Measurements from ENCODE around the gene CD93.
A peak's percentile ranks its signal among the peaks of the same experiment; 100 is the strongest.

CD93 gene

DNA sequence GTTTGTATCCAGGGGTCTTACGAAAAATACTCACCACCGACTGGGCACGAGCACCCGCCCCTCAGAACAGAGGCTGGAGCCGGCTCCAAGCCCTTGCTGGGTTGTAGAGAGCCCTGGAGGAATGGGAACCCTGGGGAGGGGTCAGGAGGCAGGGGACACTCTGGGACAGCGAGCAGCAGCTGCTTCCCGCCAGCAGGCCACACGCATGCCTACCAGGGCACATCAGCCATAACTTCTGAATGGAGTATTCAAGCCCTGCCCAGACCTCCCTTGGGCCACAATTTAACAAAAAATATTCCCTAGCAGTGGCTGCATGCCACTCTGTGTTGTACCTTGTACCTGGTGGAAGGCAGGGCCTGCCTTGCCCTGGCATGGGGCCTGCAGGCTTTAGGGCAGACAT, 31.6 kb upstream of the CD93 start:
- TF ChIP-seq ARNTL (CRISPR knock-in tag; IDR thresholded peaks at IDR 0.05; ENCODE audit: borderline replicate concordance, low read depth) (no peak), ISL1 (CRISPR knock-in tag; IDR thresholded peaks at IDR 0.05) (no peak), ZNF8 (CRISPR knock-in tag; IDR thresholded peaks at IDR 0.05) (no peak), OSR1 (CRISPR knock-in tag; IDR thresholded peaks at IDR 0.05) (no peak), PPARA (CRISPR knock-in tag; IDR thresholded peaks at IDR 0.05; ENCODE audit: borderline replicate concordance) (no peak), ZNF565 (CRISPR knock-in tag; conservative IDR thresholded peaks at IDR 0.05; ENCODE audit: low read depth) (no peak), ESRRG (CRISPR knock-in tag; IDR thresholded peaks at IDR 0.05) (no peak), RARB (CRISPR knock-in tag; IDR thresholded peaks at IDR 0.05) (no peak), TCF4 (CRISPR knock-in tag; IDR thresholded peaks at IDR 0.05; ENCODE audit: borderline replicate concordance) (no peak), CSDC2 (CRISPR knock-in tag; IDR thresholded peaks at IDR 0.05) (no peak), SNAI2 (CRISPR knock-in tag; IDR thresholded peaks at IDR 0.05) (no peak), BACH2 (CRISPR knock-in tag; IDR thresholded peaks at IDR 0.05; ENCODE audit: borderline replicate concordance) (no peak), GLIS3 (CRISPR knock-in tag; IDR thresholded peaks at IDR 0.05) (no peak), ZC3H10 (CRISPR knock-in tag; IDR thresholded peaks at IDR 0.05) (no peak)
- TF ChIP-seq, protein P1, sequence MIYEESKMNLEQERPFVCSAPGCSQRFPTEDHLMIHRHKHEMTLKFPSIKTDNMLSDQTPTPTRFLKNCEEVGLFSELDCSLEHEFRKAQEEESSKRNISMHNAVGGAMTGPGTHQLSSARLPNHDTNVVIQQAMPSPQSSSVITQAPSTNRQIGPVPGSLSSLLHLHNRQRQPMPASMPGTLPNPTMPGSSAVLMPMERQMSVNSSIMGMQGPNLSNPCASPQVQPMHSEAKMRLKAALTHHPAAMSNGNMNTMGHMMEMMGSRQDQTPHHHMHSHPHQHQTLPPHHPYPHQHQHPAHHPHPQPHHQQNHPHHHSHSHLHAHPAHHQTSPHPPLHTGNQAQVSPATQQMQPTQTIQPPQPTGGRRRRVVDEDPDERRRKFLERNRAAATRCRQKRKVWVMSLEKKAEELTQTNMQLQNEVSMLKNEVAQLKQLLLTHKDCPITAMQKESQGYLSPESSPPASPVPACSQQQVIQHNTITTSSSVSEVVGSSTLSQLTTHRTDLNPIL (CRISPR knock-in tag; IDR thresholded peaks at IDR 0.05; ENCODE audit: low read depth), result no peak
- TF ChIP-seq, protein P2, sequence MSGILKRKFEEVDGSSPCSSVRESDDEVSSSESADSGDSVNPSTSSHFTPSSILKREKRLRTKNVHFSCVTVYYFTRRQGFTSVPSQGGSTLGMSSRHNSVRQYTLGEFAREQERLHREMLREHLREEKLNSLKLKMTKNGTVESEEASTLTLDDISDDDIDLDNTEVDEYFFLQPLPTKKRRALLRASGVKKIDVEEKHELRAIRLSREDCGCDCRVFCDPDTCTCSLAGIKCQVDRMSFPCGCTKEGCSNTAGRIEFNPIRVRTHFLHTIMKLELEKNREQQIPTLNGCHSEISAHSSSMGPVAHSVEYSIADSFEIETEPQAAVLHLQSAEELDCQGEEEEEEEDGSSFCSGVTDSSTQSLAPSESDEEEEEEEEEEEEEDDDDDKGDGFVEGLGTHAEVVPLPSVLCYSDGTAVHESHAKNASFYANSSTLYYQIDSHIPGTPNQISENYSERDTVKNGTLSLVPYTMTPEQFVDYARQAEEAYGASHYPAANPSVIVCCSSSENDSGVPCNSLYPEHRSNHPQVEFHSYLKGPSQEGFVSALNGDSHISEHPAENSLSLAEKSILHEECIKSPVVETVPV (CRISPR knock-in tag; IDR thresholded peaks at IDR 0.05), result no peak
- TF ChIP-seq, protein P3, sequence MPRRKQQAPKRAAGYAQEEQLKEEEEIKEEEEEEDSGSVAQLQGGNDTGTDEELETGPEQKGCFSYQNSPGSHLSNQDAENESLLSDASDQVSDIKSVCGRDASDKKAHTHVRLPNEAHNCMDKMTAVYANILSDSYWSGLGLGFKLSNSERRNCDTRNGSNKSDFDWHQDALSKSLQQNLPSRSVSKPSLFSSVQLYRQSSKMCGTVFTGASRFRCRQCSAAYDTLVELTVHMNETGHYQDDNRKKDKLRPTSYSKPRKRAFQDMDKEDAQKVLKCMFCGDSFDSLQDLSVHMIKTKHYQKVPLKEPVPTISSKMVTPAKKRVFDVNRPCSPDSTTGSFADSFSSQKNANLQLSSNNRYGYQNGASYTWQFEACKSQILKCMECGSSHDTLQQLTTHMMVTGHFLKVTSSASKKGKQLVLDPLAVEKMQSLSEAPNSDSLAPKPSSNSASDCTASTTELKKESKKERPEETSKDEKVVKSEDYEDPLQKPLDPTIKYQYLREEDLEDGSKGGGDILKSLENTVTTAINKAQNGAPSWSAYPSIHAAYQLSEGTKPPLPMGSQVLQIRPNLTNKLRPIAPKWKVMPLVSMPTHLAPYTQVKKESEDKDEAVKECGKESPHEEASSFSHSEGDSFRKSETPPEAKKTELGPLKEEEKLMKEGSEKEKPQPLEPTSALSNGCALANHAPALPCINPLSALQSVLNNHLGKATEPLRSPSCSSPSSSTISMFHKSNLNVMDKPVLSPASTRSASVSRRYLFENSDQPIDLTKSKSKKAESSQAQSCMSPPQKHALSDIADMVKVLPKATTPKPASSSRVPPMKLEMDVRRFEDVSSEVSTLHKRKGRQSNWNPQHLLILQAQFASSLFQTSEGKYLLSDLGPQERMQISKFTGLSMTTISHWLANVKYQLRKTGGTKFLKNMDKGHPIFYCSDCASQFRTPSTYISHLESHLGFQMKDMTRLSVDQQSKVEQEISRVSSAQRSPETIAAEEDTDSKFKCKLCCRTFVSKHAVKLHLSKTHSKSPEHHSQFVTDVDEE (CRISPR knock-in tag; IDR thresholded peaks at IDR 0.05), result no peak
- ATAC-seq, result no peak

DNA sequence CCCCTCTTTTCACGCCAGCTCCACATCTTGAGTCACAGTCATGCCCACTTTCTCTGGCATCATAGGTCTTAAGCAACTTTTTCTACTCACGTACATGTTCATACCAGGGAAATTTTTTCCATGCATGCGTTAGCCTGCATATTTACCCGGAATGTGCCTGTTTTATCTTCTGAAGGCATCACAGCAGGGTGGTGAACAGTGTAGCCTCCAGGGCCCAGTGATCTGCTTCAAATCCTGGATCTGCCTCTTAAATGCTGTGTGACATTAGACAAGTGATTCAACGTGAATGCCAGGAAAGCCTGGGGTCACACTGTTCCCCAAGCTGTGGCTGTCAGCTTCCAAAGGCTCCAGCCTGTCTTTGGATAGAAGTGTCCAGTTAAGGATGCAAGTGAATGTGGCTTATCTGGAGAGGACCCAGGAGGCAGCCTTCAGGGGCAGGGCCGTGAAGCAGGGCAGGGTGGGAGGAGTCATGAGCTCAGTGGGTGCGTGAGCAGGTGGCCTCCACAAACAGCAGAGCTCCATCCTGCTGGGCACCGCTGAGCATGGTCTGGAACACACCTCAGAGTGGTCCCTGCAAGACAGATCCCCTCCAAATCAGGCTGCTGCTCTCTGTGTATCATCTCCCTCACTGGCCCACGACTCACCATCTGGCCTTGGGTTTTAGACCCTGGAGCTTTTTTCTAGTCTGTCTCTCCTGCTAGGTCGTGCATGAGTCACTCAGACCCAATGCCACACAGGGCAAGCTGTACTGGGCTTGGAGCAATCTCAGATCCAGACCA, 30.4 kb upstream of the CD93 start:
- TF ChIP-seq BACH2 (CRISPR knock-in tag; IDR thresholded peaks at IDR 0.05; ENCODE audit: borderline replicate concordance), result no peak
- no peak for TF ChIP-seq CSDC2 (CRISPR knock-in tag; IDR thresholded peaks at IDR 0.05)
- no peak for TF ChIP-seq ZFP30 (CRISPR knock-in tag; IDR thresholded peaks at IDR 0.05)
- TF ChIP-seq, protein P2 (CRISPR knock-in tag; IDR thresholded peaks at IDR 0.05), result no peak
- no peak for TF ChIP-seq OSR1 (CRISPR knock-in tag; IDR thresholded peaks at IDR 0.05)
- TF ChIP-seq, protein P4, sequence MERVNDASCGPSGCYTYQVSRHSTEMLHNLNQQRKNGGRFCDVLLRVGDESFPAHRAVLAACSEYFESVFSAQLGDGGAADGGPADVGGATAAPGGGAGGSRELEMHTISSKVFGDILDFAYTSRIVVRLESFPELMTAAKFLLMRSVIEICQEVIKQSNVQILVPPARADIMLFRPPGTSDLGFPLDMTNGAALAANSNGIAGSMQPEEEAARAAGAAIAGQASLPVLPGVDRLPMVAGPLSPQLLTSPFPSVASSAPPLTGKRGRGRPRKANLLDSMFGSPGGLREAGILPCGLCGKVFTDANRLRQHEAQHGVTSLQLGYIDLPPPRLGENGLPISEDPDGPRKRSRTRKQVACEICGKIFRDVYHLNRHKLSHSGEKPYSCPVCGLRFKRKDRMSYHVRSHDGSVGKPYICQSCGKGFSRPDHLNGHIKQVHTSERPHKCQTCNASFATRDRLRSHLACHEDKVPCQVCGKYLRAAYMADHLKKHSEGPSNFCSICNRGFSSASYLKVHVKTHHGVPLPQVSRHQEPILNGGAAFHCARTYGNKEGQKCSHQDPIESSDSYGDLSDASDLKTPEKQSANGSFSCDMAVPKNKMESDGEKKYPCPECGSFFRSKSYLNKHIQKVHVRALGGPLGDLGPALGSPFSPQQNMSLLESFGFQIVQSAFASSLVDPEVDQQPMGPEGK (CRISPR knock-in tag; IDR thresholded peaks at IDR 0.05; ENCODE audit: borderline replicate concordance), result no peak
- no peak for TF ChIP-seq RARB (CRISPR knock-in tag; IDR thresholded peaks at IDR 0.05)
- TF ChIP-seq, protein P3 (CRISPR knock-in tag; IDR thresholded peaks at IDR 0.05), result no peak
- TF ChIP-seq, protein P1 (CRISPR knock-in tag; IDR thresholded peaks at IDR 0.05; ENCODE audit: low read depth), result no peak
- TF ChIP-seq ZC3H10 (CRISPR knock-in tag; IDR thresholded peaks at IDR 0.05), result no peak
- TF ChIP-seq, protein P5, sequence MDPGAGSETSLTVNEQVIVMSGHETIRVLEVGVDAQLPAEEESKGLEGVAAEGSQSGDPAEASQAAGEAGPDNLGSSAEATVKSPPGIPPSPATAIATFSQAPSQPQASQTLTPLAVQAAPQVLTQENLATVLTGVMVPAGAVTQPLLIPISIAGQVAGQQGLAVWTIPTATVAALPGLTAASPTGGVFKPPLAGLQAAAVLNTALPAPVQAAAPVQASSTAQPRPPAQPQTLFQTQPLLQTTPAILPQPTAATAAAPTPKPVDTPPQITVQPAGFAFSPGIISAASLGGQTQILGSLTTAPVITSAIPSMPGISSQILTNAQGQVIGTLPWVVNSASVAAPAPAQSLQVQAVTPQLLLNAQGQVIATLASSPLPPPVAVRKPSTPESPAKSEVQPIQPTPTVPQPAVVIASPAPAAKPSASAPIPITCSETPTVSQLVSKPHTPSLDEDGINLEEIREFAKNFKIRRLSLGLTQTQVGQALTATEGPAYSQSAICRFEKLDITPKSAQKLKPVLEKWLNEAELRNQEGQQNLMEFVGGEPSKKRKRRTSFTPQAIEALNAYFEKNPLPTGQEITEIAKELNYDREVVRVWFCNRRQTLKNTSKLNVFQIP (CRISPR knock-in tag; IDR thresholded peaks at IDR 0.05; ENCODE audit: borderline replicate concordance, low read depth), result no peak
- no peak for TF ChIP-seq ZNF8 (CRISPR knock-in tag; IDR thresholded peaks at IDR 0.05)
- TF ChIP-seq TCF4 (CRISPR knock-in tag; IDR thresholded peaks at IDR 0.05; ENCODE audit: borderline replicate concordance), result no peak
- no peak for TF ChIP-seq ISL1 (CRISPR knock-in tag; IDR thresholded peaks at IDR 0.05)
- no peak for TF ChIP-seq ZFP3 (CRISPR knock-in tag; IDR thresholded peaks at IDR 0.05)
- no peak for TF ChIP-seq ZNF70 (CRISPR knock-in tag; IDR thresholded peaks at IDR 0.05)
- no peak for TF ChIP-seq ESRRG (CRISPR knock-in tag; IDR thresholded peaks at IDR 0.05)
- TF ChIP-seq PPARA (CRISPR knock-in tag; IDR thresholded peaks at IDR 0.05; ENCODE audit: borderline replicate concordance), result no peak
- peak; percentile 66 for ATAC-seq
